Mucosa of stomach (tissue), 1 donor: ENCODE measurements around the gene JPH3.

Experiments used
- H3K27me3 ChIP-seq: one replicate; pipeline ENCODE4 v1.7.0; 2013; ENCODE audit warnings: mild to moderate bottlenecking, low read length; ENCODE audit not compliant: control insufficient read depth, insufficient read depth
- H3K36me3 ChIP-seq: one replicate; pipeline ENCODE4 v1.7.0; 2013; ENCODE audit warnings: low read length; ENCODE audit not compliant: control insufficient read depth, insufficient read depth
- H3K4me1 ChIP-seq: one replicate; pipeline ENCODE4 v1.7.0; 2013; ENCODE audit warnings: mild to moderate bottlenecking, low read length; ENCODE audit not compliant: control insufficient read depth, insufficient read depth
- H3K4me3 ChIP-seq: one replicate; pipeline ENCODE4 v1.7.0; 2013; ENCODE audit warnings: low read length
- H3K9ac ChIP-seq: one replicate; pipeline ENCODE4 v1.7.0; 2013; ENCODE audit warnings: mild to moderate bottlenecking, low read length, moderate library complexity
- H3K9me3 ChIP-seq: one replicate; pipeline ENCODE4 v1.7.0; 2013; ENCODE audit warnings: mild to moderate bottlenecking, low read length, moderate library complexity; ENCODE audit not compliant: control insufficient read depth
- donor health status: Pancreatic carcinoma.

Gene JPH3

GRCh38 chr16:87692176-87692575 lies 89.9 kb downstream of the JPH3 start:
- Histone ChIP-seq H3K4me1 (no peaks in the 10 kb centered on the region), H3K9me3 (no peaks in the 10 kb centered on the region), H3K27me3 (no peaks in the 10 kb centered on the region), H3K4me3 (no peak overlapping the region), H3K9ac (no peak overlapping the region), H3K36me3 (no peaks in the 10 kb centered on the region)

GRCh38 chr16:87692756-87693155 lies 90.4 kb downstream of the JPH3 start:
- H3K9me3 ChIP-seq: no peaks in the 10 kb centered on the region
- H3K4me3 ChIP-seq: no peak overlapping the region
- no peaks in the 10 kb centered on the region for H3K27me3 ChIP-seq
- no peaks in the 10 kb centered on the region for H3K36me3 ChIP-seq
- H3K4me1 ChIP-seq: no peaks in the 10 kb centered on the region
- no peak overlapping the region for H3K9ac ChIP-seq

- no peaks in the 10 kb centered on the region for H3K36me3 ChIP-seq
- H3K4me1 ChIP-seq: no peaks in the 10 kb centered on the region
Measured at GRCh38 chr16:87693827-87694226, 91.5 kb downstream of the JPH3 start.

GRCh38 chr16:87694441-87695125 lies 92.3 kb downstream of the JPH3 start:
- Histone ChIP-seq H3K9me3 (no peaks in the 10 kb centered on the region), H3K36me3 (no peaks in the 10 kb centered on the region), H3K4me3 (no peak overlapping the region), H3K9ac (no peak overlapping the region), H3K27me3 (no peaks in the 10 kb centered on the region), H3K4me1 (no peaks in the 10 kb centered on the region)

More at GRCh38 chr16:87693827-87694226, 91.5 kb downstream of the JPH3 start:
- Histone ChIP-seq H3K27me3 (no peaks in the 10 kb centered on the region), H3K9me3 (no peaks in the 10 kb centered on the region), H3K4me3 (no peak overlapping the region), H3K9ac (no peak overlapping the region)

GRCh38 chr16:87695534-87695933 lies 93.2 kb downstream of the JPH3 start:
- Histone ChIP-seq H3K4me3 (no peak overlapping the region), H3K36me3 (no peaks in the 10 kb centered on the region), H3K9ac (no peak overlapping the region), H3K4me1 (no peaks in the 10 kb centered on the region), H3K27me3 (no peaks in the 10 kb centered on the region), H3K9me3 (no peaks in the 10 kb centered on the region)

GRCh38 chr16:87696726-87697125 lies 94.4 kb downstream of the JPH3 start:
- H3K9me3 ChIP-seq: no peaks in the 10 kb centered on the region
- no peaks in the 10 kb centered on the region for H3K36me3 ChIP-seq
- no peaks in the 10 kb centered on the region for H3K4me1 ChIP-seq
- no peaks in the 10 kb centered on the region for H3K27me3 ChIP-seq
- no peak overlapping the region for H3K4me3 ChIP-seq
- H3K9ac ChIP-seq: no peak overlapping the region

GRCh38 chr16:87697256-87697655 lies 94.9 kb downstream of the JPH3 start:
- H3K27me3 ChIP-seq: no peaks in the 10 kb centered on the region
- H3K4me1 ChIP-seq: no peaks in the 10 kb centered on the region
- H3K9me3 ChIP-seq: no peaks in the 10 kb centered on the region
- H3K36me3 ChIP-seq: no peaks in the 10 kb centered on the region
- no peak overlapping the region for H3K9ac ChIP-seq
- H3K4me3 ChIP-seq: no peak overlapping the region

GRCh38 chr16:87697792-87698191 lies 95.5 kb downstream of the JPH3 start:
- Histone ChIP-seq H3K27me3 (no peaks in the 10 kb centered on the region), H3K4me1 (no peaks in the 10 kb centered on the region), H3K9ac (no peak overlapping the region), H3K36me3 (no peaks in the 10 kb centered on the region), H3K9me3 (no peaks in the 10 kb centered on the region), H3K4me3 (no peak overlapping the region)

GRCh38 chr16:87698241-87698640 lies 95.9 kb downstream of the JPH3 start:
- no peaks in the 10 kb centered on the region for H3K36me3 ChIP-seq
- H3K9me3 ChIP-seq: no peaks in the 10 kb centered on the region
- H3K9ac ChIP-seq: no peak overlapping the region
- no peak overlapping the region for H3K4me3 ChIP-seq
- H3K27me3 ChIP-seq: no peaks in the 10 kb centered on the region
- no peaks in the 10 kb centered on the region for H3K4me1 ChIP-seq

- no peak overlapping the region for H3K9ac ChIP-seq
- H3K36me3 ChIP-seq: no peaks in the 10 kb centered on the region
- H3K9me3 ChIP-seq: no peaks in the 10 kb centered on the region
- no peaks in the 10 kb centered on the region for H3K4me1 ChIP-seq
- no peaks in the 10 kb centered on the region for H3K27me3 ChIP-seq
- no peak overlapping the region for H3K4me3 ChIP-seq
Measured at GRCh38 chr16:87698676-87699199, 96.4 kb downstream of the JPH3 start.

- no peaks in the 10 kb centered on the region for H3K27me3 ChIP-seq
- H3K9ac ChIP-seq: no peak overlapping the region
- no peaks in the 10 kb centered on the region for H3K9me3 ChIP-seq
- no peaks in the 10 kb centered on the region for H3K36me3 ChIP-seq
- H3K4me3 ChIP-seq: no peak overlapping the region
- H3K4me1 ChIP-seq: no peaks in the 10 kb centered on the region
Measured at GRCh38 chr16:87700406-87701077, 98.2 kb downstream of the JPH3 start.

- Histone ChIP-seq H3K4me1 (peaks cover 4% of the 10 kb centered on the region), H3K9ac (no peak overlapping the region), H3K4me3 (no peak overlapping the region), H3K36me3 (no peaks in the 10 kb centered on the region), H3K9me3 (no peaks in the 10 kb centered on the region), H3K27me3 (no peaks in the 10 kb centered on the region)
Measured at GRCh38 chr16:87701078-87701460, 98.8 kb downstream of the JPH3 start.
